Measurements from ENCODE around the gene RUFY4.

- TF ChIP-seq, protein P1, sequence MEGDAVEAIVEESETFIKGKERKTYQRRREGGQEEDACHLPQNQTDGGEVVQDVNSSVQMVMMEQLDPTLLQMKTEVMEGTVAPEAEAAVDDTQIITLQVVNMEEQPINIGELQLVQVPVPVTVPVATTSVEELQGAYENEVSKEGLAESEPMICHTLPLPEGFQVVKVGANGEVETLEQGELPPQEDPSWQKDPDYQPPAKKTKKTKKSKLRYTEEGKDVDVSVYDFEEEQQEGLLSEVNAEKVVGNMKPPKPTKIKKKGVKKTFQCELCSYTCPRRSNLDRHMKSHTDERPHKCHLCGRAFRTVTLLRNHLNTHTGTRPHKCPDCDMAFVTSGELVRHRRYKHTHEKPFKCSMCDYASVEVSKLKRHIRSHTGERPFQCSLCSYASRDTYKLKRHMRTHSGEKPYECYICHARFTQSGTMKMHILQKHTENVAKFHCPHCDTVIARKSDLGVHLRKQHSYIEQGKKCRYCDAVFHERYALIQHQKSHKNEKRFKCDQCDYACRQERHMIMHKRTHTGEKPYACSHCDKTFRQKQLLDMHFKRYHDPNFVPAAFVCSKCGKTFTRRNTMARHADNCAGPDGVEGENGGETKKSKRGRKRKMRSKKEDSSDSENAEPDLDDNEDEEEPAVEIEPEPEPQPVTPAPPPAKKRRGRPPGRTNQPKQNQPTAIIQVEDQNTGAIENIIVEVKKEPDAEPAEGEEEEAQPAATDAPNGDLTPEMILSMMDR (IDR thresholded peaks at IDR 0.05), result no peak
- TF ChIP-seq, protein P2, sequence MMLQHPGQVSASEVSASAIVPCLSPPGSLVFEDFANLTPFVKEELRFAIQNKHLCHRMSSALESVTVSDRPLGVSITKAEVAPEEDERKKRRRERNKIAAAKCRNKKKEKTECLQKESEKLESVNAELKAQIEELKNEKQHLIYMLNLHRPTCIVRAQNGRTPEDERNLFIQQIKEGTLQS (CRISPR knock-in tag; conservative IDR thresholded peaks at IDR 0.05), result no peak
- TF ChIP-seq AFF4 (CRISPR knock-in tag; IDR thresholded peaks at IDR 0.05; ENCODE audit: borderline replicate concordance), result no peak
- TF ChIP-seq, protein P3, sequence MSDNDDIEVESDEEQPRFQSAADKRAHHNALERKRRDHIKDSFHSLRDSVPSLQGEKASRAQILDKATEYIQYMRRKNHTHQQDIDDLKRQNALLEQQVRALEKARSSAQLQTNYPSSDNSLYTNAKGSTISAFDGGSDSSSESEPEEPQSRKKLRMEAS (CRISPR knock-in tag; IDR thresholded peaks at IDR 0.05), result no peak
- no peak for TF ChIP-seq TP53 (CRISPR knock-in tag; IDR thresholded peaks at IDR 0.05)
- TF ChIP-seq ZNF121 (CRISPR knock-in tag; IDR thresholded peaks at IDR 0.05), result no peak
- TF ChIP-seq, protein P4, sequence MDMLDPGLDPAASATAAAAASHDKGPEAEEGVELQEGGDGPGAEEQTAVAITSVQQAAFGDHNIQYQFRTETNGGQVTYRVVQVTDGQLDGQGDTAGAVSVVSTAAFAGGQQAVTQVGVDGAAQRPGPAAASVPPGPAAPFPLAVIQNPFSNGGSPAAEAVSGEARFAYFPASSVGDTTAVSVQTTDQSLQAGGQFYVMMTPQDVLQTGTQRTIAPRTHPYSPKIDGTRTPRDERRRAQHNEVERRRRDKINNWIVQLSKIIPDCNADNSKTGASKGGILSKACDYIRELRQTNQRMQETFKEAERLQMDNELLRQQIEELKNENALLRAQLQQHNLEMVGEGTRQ (CRISPR knock-in tag; IDR thresholded peaks at IDR 0.05), result no peak
- no peak for TF ChIP-seq FOXK1 (CRISPR knock-in tag; IDR thresholded peaks at IDR 0.05)
Observed at GRCh38 chr2:218033590-218034496, 35.2 kb upstream of the RUFY4 start.

Data from WTC11 (cell line).